ENCODE measurements around the gene CACNG5.
A peak's percentile ranks its signal among the peaks of the same experiment; 100 is the strongest.

- TF ChIP-seq, protein P1, sequence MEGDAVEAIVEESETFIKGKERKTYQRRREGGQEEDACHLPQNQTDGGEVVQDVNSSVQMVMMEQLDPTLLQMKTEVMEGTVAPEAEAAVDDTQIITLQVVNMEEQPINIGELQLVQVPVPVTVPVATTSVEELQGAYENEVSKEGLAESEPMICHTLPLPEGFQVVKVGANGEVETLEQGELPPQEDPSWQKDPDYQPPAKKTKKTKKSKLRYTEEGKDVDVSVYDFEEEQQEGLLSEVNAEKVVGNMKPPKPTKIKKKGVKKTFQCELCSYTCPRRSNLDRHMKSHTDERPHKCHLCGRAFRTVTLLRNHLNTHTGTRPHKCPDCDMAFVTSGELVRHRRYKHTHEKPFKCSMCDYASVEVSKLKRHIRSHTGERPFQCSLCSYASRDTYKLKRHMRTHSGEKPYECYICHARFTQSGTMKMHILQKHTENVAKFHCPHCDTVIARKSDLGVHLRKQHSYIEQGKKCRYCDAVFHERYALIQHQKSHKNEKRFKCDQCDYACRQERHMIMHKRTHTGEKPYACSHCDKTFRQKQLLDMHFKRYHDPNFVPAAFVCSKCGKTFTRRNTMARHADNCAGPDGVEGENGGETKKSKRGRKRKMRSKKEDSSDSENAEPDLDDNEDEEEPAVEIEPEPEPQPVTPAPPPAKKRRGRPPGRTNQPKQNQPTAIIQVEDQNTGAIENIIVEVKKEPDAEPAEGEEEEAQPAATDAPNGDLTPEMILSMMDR (IDR thresholded peaks at IDR 0.05; ENCODE audit: insufficient read depth, low read length) = no peak
- TF ChIP-seq POLR2AphosphoS5 (IDR thresholded peaks at IDR 0.05; ENCODE audit: low read depth) (no peak), REST (IDR thresholded peaks at IDR 0.05; ENCODE audit: insufficient replicate concordance, low read depth) (peak; percentile 95), SPI1 (IDR thresholded peaks at IDR 0.05; ENCODE audit: borderline replicate concordance, low read depth) (no peak), GABPA (IDR thresholded peaks at IDR 0.05; ENCODE audit: low read depth) (no peak)
These were observed 5.5 kb upstream of the CACNG5 start for GRCh38 chr17:66829386-66829864.
